ENCODE results near the gene EPB41L2. TPM values are rescaled to one million over a fixed set of nuclear protein-coding genes. Genes with fewer than 3 reads are reported as not detected.
"Not testable (repeated sequence)": the region's sequence is repeated elsewhere in the genome, so short reads cannot be mapped to it uniquely, and the experiment has no call there.

Gene EPB41L2
- total RNA-seq, 1 donor from 2014 or later, result 121 TPM

DNA sequence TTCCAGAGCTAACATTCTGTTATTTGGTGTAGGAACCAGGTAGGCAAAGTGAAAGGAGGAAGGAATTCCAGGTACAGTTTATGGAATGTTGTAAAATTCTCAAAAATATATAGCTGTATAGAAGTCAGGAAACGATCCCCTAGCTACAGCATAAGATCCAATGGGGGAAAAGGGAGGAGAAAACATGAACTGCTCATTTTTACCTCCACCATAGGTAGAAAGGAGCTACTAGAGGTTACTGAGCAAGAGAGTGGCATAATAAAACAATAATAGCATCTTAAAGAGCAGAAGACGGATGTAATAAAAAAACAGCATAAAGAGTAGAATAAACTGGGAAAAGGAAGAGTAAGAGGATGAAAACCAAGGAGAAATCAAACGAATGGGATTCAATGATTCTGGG lies 26.9 kb downstream of the EPB41L2 start:
- DNase-seq (ENCODE audit: low spot score), result no peak

DNA sequence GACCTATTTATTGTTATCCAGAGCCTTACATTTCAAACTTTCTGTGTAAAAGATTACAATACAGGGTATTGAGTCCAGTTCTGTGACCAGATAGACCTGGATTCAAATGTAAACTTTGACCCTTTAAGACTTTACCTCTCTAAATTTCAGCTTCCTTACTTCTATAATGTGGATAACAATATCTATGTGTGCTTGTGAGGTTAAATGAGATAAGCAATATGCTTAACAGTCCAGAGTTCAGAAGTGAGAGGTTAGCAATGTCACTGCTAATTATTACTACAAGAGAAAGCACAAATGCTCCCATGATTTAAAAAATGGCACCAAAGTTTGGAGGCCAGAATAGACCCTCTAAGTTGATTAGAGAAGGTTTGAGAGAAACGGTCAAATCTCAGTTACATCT lies 27.5 kb downstream of the EPB41L2 start:
- no peak for DNase-seq (ENCODE audit: low spot score)

DNA sequence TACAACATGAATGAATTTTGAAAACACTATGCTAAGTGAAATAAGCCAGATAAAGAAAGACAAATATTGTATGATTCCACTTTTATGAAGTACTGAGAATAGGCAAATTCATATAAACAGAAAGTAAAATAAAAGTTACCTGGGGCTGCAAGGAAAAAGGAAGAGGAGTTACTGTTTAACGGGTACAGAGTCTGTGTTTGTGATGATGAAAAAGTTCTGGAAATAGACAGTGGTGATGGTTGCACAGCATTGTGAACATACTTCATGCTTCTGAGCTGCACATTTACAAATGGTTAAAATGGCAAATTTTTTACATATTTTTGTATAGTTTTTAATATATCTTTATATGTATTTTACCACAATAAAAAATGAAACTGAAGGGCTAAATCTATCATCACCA lies 29.4 kb downstream of the EPB41L2 start:
- DNase-seq (ENCODE audit: low spot score), result no peak

DNA sequence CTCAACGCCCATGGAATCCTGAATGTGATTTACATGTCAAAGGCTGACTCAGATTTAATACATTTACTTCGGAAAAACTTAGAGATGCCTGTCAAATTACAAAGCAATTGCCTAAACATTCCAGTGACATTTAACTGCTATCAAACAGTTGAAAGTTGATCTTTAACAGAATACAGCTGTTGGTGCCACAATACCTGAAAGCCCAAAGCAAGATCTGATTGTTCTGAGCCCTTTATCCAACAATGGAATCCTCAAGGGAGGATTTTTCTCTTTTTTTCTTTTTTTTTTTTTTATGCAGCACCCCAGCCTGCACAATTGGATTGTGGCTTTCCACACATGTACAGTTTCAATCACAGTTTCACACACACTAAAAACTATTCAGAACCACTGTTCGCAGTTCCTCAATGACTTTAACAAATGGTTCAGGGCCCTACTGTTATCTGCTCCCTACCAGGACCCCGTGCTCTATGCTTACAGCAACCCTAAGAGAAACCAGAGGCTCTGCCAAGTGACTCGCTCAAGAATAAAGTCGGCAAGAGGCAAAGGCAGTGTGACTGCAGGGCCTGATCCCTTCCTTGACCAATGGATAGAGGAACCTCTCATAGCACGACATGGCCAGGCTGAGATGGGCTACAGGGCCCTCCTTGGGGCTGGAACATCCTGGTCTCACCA lies 33.3 kb downstream of the EPB41L2 start:
- no peak for DNase-seq (ENCODE audit: low spot score)

DNA sequence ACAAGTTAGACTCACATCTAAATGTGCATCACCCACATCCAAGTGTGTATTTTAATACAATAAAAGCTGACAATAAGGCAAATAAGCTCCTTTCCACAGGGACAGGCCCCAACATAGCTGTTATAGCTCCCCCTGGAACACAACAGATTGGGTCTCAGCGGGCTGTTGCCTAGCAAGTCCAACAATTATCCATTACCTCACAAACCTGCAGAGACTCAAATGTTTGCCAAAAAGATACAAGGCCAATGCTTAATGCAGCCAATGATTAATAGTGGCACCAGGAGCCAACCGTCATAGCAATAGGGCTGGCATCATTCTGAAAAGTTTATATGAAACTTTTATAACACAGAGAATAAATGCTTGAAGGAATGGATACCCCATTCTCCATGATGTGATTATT lies 35.7 kb downstream of the EPB41L2 start:
- DNase-seq (ENCODE audit: low spot score), result no peak

DNA sequence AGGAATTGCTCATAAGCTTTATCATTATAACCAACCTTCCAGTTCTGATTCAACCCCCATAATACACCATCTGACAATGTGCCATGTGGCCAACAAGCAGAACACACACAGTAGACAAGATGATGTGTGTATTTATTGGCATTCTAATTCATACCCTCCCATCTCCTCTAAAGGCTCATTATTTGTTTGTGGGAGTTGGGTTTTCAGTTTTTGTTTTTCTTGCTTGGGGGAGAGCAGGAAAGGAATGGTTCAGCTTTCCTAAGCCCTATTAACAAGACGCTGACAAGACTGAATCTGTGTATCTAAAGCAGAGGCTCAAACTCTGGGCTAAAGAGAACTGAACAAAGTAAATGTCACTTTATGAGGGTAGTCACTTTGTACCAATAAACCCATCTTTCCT lies 36.8 kb downstream of the EPB41L2 start:
- no peak for DNase-seq (ENCODE audit: low spot score)

DNA sequence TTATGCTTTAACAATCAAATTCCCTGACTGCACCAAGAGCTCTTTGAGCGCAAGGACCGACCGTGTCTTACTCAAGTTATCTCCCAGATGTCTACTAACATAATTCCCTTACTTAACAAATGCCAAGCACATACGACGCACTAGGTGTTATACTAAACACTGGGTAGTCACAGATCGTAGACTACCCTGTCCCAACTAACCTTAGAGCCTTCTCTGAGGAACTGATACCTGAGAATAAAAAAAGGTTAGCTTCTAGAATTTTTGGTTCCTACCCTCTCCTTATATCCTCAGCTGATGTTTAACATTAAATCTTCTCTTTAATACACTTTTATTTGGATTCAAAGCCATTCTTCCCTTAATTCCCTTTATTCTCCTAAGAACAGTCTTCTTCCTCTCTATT lies 38.5 kb downstream of the EPB41L2 start:
- DNase-seq (ENCODE audit: low spot score), result no peak

DNA sequence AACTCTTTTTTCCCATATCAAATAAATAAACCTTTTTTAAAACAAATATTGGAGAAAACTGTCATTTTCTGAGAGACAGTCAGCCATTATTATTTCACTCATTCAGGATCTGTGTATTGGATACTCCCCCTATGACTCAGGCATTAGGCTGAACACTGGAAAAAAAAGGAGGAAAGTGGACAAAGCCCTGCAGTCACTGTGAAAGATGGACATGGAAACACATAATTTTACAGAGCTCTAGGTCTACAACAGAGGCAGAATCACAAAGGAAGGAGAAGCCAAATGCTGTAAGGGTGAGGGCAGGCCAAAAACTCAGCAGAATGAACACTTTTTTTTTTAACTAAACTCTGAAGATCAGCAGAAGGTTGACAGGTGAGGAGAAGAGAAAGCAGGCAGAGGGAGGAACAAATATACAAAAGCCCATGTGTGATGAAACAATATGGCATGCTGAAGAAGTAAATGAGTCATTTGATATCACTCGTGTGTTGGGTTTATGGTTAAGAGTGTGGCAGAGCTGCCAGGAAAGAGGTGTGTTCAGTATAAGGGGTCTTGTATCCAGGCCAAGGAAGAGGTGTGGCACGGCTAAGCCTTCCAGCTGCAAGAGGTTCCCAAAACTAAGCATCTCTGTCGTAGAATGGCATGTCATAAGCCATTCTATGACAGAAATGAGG lies 39.1 kb downstream of the EPB41L2 start:
- DNase-seq (ENCODE audit: low spot score), result no peak

DNA sequence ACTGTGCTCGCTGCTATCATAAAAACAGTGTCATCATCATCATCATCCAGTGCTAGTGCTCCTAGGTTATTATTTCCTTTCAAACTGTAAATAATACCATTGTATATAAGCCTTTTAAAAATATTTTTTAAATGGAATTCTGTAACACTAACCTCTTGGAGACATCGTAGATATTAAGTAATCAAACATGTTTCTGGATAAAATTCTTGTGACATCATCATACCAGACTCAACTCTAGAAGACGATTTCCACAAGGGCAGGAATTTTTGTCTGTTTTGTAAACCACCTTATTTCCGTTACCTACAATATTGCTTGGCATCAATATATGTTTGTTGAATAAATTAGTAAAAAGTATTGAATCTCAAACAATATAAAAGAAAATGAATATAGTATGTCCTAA lies 40.4 kb downstream of the EPB41L2 start:
- no peak for DNase-seq (ENCODE audit: low spot score)

DNA sequence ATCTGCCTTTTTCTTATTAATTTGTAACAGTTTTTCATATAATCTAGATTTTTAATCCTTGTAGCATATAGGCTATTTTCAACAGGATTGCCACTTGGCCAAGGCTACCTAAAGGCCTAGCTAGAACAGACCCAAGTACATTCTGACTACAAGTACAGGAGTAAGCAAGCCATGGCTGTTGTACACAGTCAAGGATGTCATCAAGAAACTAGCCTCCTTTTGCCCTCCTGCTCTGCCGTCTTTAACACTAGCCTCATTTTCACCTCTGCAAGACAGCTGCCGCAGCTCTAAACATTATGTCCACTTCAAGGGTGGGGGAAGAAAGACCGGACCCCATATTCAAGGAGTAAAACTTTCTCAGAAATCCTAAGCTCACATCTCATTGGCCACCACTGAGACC lies 45.1 kb downstream of the EPB41L2 start:
- no peak for DNase-seq (ENCODE audit: low spot score)

DNA sequence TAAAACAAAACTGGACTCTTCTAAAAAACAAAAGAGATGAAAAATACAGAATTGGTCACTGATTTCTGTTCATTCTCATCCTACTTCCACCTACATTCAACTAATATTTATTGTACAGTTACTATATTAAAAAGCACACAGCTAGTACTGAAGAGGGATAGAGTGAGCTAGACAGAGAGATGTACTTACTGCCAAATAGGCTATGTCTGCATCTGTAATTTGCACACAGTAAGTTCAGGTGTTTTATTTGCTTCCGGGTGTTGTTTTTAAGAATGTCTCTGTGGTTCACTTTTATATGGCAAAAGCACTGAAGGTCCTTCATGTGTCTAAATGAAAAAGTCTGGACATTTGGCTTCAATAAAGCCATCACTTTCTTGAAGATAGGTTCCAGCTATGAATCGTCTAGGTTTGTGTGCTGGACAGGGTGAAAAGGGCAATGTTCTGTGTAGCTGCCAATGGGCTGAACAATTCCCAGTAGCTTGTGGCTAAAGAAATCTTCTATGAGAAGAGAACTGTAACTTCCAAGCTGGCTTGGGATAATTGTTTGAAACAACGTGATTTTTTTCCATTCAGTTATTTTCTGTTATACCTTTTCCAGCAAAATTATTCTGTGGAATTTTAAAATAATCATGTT lies 47.3 kb downstream of the EPB41L2 start:
- DNase-seq (ENCODE audit: low spot score), result no peak

DNA sequence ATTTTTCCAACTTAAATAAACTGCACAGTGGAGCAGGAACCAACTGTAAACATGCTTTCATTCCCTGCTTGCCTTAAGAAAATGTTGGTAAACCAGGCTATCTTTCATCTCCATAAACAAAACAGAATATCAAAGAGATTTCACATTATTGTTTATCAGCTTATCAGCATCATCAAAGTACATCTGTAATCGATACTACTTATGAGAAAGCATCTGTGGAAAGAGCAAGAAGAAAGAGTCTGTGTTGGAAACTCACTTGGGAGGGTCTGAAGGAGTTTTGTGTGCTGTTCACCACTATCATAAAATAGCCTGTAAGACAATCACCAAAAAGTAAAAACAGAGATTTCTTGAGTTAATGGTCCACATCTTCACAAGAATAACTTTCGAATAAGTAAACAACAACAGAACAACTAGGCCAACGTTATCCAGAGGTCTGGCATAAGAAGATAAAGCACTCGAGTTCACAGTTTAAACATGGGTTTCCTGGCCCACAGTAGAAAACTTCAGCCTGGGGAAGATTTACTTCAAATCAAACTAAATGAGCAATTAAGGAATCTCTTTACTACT lies 47.9 kb downstream of the EPB41L2 start:
- no peak for DNase-seq (ENCODE audit: low spot score)

DNA sequence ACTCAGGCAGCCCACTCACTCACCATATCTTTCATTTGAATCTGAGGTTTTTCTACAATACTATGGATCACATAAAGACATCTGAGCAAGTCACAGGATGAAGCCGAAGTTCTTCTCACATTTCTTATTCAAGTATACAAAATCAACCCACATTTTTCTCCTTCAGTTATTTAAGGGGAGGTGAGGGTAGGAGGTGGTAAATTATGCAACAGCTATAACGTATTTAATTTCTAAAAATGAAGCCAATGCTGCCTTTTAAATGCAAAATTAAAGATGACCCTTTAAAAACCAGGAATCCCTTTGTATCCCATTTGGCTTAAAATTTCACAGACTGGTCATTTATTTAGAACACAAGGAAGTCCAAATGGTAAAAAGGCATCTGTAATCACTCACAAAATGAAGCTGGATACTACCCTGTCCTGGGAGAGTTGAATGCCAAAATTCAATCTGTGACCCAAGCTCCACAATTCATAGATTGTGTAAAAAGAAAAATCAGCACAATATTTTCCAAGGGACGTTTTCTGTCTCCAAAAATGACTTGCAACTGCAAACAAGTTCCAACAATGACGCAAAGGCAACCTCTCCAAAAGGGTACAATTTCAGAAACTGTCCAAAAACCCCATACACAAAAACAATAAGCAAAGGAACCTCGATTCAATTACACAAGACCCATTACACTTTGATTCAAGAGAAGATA lies 48.8 kb downstream of the EPB41L2 start:
- no peak for DNase-seq (ENCODE audit: low spot score)

DNA sequence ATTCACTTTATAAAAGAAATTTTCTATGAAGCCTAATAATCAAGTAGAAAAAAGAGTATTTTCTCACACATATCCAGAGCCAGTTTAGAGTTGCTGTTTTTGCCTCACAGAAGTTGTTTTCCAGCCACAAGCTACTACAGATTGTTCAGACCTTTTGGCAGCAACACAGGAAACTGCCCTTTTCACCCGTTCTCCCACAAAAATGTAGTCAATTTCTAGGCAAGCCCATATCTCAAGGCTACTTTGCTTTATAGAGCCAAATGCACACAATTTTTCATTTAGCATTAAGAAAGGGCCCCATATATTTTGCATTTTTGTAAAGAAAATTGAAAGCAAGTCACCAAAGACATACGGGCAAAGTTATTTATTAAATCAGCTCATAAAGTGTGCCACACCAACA lies 49.5 kb downstream of the EPB41L2 start:
- DNase-seq (ENCODE audit: low spot score), result peak; percentile 80

DNA sequence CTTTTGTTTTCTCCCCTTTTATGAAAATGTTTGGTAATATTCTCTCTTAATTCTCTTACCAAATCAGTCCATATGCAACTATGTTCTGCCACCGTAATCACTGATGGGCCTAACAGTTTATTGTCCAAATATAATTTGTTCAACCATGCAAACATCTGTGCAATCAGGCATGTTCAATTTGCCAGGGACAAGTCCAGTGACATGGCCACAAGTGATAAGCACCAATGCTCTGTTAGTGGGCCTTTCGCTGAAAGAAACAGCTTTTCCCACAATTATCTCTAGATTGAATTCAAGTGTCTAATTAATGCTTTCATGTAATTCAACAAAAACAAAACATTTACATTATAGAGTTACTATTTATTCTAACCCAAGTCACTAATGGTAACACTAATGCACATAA lies 53.3 kb downstream of the EPB41L2 start:
- DNase-seq (ENCODE audit: low spot score), result no peak

DNA sequence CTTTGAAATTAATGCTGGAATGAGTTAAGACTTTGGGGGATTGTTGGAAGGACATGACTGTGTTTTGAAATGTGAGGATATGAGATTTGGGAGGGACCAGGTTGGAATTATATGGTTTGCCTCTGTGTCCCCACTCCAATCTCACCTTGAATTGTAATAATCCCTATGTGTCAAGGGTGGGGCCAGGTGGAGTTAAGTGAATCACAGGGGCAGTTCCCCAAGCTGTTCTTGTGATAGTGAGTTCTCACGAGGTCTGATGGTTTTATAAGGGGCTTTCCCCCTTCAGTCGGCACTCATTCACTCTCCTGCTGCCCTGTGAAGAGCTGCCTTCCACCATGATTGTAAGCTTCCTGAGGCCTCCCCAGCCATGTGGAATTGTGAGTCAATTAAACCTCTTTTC lies 54.1 kb downstream of the EPB41L2 start:
- not testable (repeated sequence) for DNase-seq (ENCODE audit: low spot score)

DNA sequence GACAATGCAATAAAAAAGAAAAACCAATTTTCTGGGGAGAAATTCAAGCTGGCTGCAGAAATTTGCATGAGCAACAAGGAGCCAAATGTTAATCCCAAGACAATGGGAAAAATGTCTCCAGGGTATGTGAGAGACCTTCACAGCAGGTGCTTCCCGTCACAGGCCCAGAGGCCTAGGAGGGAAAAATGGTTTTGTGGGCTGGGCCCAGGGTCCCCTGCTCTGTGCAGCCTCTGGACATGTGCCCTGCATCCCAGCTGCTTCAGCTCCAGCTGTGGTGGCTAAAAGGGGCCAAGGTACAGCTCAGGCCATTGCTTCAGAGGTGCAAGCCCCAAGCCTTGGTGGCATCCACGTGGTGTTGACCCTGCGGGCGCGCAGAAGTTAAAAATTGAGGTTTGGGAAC lies 55.1 kb downstream of the EPB41L2 start:
- not testable (repeated sequence) for DNase-seq (ENCODE audit: low spot score)

DNA sequence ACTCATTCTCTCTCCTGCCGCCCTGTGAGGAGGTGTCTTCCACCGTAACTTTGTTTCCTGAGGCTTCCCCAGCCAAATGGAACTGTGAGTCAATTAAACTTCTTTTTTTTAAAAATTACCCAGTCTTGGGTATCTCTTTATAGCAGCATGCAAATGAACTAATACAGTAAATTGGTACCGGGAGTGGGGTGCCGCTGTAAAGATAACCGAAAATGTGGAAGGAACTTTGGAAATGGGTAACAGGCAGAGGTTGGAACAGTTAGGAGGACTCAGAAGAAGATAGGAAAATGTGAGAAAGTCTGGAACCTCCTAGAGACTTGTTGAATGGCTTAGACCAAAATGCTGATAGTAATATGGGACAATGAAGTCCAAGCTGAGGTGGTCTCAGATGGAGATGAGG lies 55.8 kb downstream of the EPB41L2 start:
- no peak for DNase-seq (ENCODE audit: low spot score)

DNA sequence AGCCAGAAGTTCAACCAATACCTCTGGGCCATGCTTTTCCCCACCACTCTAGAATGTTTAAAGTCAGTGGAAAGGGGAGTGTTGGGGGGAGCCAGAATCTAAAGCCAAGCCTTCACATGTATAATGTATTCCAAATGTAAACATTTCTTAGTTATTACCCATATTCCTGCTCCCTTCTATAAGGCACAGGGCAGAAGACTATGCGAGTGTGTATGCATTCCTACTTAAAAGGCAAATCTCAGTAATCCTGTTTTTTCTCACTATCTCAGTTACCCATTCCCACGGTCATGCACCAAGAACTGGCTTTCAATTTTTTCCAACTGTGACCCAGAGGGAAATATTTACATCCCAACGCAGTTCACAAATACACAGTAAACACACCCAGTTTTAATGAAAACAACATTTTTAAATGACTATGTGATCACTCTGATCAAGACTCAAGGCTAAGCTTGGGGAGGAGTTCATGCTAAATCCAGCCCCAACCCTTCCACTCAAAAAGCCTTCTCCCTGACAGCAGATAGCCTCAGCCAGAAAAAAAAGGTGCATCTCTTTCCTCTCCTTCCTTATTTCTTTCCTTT lies 57.5 kb downstream of the EPB41L2 start:
- no peak for DNase-seq (ENCODE audit: low spot score)

DNA sequence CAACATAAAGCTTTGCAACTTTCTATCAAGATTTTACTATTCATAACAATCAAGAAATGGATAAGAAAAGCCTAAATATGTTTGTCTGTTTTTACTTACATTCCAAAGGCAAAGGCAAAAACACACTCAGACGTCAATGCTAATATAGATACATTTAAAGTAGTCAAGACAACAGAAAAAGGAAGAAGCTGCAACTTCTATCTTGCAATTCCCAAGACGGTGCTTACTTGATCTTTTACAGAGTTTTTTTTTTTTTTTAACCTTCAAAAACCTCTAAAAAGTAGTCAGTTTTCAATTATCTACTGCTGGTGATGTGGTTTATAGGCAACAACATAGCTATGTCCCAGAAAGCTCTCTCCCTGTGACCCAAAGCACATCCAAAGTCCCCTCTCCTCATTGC lies 58.1 kb downstream of the EPB41L2 start:
- DNase-seq (ENCODE audit: low spot score), result no peak

DNA sequence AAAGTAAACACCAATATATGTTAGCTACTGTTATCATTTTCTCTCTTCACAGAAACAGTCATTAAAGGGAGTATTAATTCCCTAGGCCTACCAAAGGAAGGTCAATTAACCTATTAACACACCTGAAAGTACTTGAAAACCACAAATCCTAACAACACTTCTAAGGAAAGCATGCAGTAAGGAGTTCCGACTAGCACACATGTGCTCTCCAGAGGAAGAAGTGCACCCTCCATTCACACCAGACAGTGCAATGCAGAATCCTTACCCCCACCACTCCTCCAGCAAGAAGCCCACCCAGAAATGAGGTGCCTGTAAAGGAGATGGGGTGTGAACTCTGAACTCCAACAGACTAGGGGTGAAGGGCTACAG lies 58.7 kb downstream of the EPB41L2 start:
- no peak for DNase-seq (ENCODE audit: low spot score)
